NCI-H446 (cell line): ENCODE results near the gene UBE2O.

Experiments used
- DNase-seq, 2 experiments: peaks; one replicate each; lab custom pipeline; 2025; lab: John Stamatoyannopoulos, UW

The UBE2O gene

GRCh38 chr17:76452660-76453430, at the start of gene UBE2O:
Gene UBE2O, minus strand, starts transcription at chr17:76453152. Its CDS starts 11 bp downstream, at chr17:76453141.
- DNase-seq, result peak; percentile 84 to 90

- no peak for DNase-seq
These were observed 48.9 kb upstream of the UBE2O start for GRCh38 chr17:76501827-76502307.

- peak in 1 of 2 experiments; percentile 84 for DNase-seq
These were observed 48.3 kb upstream of the UBE2O start, which contains the start of gene RHBDF2 for GRCh38 chr17:76501018-76501826. Gene RHBDF2, minus strand, starts transcription at chr17:76501423. Its CDS starts 19,899 bp downstream, at chr17:76481524.

DNA sequence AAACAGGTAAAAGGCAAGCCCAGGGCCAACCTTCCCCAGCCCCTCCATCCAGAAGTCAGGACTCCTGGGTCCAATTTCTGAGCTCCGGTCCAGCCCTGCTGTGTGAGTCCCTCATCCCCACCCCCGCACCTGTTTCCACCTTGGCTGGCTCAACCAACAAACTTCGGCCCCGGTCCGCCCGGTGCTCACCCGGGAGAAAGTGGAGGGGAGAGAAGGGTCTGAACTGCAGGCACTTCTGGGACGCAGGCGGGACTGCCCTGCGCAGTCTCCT, 47.7 kb upstream of the UBE2O start:
- DNase-seq, result no peak

DNA sequence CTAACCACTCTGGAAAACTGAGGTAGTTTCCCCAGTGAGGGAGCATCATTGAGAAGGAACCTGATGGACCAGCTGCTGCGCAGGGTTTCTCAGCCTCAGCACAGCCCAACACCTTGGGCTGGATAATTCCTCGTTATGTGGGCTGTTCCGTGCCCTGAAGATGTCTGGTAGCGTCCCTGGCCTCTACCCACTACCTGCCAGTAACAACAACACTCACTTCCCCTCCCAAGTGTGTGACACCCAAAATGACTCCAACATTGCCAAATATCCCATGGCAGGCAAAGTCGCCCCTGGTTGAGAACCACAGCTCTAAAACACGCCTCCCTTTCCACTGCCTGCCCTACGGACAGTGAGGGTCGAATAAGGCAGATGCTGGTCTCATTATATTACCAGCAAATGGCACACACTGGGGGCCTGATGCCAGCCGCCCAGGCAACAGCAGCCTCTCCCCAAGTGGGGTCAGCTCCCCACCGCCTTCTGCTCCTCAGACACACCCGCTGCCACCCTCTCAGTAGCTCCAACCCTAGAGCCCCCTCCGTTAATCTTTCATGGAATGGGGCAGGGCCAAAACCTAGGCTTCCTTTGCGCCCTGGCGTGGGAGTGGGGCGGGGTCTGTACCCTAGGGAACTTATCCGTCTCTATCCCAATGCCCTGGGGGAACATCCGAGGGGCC, 47.3 kb upstream of the UBE2O start:
- no peak for DNase-seq

DNA sequence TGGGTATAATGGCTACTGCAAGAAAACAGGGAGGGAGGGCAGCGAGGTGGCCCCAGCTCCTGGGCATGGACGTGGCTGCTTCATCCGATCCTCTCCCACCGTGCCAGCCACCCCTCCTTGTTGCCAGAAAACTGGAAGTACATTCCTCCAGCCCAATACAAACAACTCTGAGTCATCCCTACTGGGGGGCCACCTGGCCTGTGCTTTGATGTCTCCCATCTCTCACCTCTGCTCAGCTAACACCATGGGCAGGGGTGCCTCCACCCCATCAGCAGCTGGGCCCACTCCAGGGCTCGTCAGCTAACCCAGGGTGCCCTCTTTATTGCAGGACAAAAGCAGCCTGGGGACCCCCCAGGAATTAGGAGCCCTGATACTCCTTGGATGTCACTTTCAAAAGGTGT, 46.3 kb upstream of the UBE2O start:
- peak in 1 of 2 experiments; percentile 22 for DNase-seq

- DNase-seq, result no peak
These were observed 45.9 kb upstream of the UBE2O start for GRCh38 chr17:76498876-76499251.

DNA sequence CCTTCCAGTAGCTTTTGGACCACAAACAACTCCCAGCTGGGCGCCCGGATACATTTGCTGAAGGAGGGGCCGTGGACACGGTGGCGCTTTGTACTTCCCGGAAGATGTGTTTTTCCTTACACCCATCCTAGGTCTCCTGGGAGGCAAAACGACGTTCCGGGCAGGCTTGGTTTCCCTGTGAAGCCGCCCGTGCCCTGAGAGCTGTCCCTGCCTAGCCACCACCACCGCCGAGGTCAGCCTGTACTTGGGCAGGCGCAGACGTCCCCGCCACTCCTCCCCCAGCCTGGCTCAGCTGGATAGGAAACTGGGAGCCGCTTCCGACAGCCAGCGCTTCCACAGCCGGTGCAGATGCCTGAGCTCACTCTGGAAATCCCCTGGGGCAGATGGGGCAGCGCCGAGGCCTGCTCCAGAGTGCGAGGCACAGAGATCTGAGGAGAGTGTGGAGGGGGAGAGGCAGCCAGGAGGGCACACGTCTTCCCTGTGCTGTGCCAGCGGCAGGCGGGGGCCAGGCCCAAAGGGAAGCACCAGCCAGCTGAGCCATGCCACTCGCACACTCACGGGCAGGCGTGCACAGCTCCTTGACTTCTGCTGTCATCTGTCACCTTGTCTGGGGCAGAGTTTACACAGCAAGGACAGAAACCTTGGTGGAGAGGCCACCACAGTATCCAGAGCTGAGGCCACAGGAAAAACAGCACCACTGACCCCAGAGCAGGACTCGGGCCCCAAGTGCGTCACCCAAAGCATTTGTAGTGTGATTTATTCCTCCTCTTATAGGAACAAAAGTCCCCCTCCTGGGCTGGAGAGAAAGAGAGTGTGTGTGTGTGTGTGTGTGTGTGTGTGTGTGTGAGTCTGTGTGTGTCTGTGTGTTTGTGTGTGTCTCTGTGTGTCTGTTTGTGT, 45.3 kb upstream of the UBE2O start:
- DNase-seq, result peak; percentile 59 to 91

DNA sequence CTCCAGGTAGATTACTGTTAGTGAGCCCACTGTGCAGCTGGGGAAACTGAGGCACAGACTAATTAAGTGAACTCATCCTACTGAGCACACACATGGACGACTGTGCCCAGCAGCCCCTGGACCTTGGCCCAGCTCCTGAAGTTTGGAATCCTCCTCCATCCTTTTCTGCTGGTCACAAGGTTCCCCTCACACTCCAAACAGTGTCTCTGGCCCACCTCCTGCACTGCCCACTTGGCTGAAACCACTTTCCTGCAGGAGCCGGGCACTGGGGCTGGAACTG, 44.7 kb upstream of the UBE2O start:
- DNase-seq, result no peak

GRCh38 chr17:76496464-76496863, 43.5 kb upstream of the UBE2O start:
- DNase-seq, result no peak

DNA sequence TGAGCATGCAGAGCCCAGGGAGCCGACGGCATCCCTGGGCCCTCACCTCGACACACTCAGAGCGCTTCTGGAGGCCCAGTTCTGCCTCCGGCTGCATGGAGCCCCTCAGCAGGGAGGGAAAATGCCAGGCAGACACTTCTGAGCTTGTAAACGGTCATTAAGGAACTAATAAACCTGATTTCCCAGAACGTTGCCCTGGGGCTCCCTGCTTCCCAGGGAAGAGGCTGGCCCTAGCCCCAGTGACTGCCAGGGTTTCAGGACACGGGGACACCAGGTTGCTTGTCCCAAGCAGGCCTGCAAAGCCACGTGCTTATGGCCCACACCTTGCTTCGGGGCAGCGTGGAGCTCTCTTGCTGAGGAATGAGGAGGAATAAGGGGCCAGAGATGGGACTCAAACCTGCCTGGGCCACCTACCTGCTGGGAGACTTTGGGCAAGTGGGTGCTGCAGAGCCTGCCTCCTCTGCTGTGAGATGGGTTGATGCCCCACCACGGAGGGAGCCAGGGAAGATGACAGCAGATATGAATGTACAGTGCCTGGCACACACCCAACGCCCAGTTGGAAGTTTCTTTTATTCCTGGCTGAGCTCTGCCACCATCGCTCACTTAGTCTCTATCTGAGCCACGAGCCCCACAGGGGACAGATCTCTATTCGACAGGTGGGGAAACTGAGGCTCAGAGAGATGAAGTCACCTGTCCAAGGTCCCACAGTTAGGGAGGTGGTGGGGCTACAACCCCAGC, 42.9 kb upstream of the UBE2O start:
- DNase-seq, result peak; percentile 16 to 36

- DNase-seq, result no peak
These were observed 40.7 kb upstream of the UBE2O start for GRCh38 chr17:76493505-76494167.

DNA sequence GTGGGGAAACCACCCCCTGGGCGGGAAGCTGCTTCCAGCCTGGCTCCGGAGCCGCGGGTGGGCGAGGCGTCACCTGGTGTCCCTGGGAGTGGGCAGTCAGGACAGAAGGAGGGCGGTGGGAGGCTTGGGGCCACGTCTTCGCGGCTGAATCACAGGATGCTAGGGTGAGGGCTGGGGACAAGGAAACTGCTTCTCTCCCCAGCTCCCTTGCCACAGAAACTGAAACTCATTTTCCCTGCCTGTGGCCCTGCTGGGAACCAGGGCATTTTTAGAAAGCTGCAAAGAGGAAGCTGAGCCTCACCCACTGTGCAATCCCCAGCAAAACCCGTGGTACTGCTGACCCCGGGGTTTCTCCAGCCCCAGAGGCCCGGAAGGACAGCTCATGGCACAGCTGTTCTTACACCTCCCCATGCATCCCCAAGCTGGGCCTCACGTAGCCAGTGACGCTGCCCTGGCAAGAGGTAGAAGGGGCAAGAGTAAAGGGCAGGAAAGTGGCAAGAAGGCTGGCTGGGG, 40.1 kb upstream of the UBE2O start:
- DNase-seq, result no peak

GRCh38 chr17:76492123-76492988, 39.4 kb upstream of the UBE2O start:
- no peak for DNase-seq

DNA sequence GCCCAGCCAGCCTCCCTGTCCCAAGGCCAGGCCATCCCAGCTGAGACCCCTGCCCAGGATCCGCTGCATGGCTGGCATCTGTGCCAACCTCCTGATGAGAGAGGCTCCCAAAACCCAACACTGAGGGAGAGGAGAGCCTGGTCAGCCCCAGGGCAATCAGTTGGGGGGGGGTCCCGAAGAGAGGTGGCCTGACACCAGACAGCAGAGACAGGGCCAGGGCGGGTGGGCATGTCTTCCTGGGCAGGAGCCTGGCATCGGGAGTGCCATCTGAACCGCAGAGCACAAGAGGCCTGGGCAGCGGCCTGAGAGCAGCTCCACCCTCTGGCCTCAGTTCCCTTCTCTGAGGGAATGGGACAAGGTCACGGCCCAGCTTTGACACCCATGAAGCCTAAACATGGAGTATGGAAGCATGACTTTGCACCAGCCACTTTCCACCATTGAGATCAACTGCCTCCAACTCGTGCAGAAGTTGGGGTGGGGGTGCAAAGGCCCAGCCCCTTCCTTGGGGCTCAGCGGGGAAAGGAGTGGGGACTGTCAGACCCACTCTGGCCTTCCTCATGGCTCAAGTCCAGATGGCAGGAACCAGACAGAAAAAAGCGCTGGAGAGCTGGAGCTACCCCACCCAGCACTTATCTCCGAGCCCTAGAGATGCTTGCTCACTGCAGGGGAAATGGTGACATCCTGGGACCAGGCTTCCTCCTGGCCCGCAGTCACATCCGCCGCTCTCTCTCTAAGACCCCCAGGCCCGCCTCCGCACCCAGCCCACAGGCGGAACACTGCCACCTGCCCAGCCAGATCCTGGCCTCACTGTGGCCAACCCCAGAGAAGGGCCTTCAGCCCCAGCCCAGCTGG, 38.5 kb upstream of the UBE2O start:
- no peak for DNase-seq

DNA sequence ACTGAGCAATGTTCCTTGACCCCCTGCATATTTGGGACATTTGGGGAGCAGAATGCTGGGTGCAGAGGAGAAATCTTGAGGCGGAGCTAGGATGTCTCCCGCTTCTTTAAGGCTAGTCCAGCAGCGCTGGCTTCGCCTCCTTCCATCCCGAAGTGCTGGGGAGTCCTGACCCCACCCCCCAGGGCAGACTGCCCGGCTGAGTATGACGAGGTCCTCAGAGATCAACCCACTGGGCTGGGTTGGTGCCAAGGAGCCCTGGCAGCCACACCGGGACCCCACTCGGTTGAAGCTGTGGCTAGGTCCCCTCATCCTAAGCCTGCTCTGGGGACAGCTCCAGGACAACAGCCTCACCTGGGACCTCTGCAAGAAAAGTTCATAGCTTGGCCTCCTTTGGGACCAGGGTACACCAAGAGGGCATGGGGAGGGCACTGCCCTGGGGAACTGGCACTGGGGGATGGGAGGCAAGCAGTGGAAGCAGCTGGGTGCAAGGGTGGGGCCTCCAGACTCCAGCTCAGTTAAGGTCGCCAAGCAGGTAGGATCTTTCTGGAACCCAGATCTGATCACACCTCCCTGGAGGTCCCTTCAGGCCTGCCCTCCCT, 37.3 kb upstream of the UBE2O start:
- DNase-seq, result no peak

- DNase-seq, result no peak
These were observed 34.7 kb upstream of the UBE2O start for GRCh38 chr17:76487451-76488192.
